DMS79 treated with DMSO at 0.1 percent for 48 hours (cell line): ENCODE measurements around the gene RNMT.
"Not testable (repeated sequence)": the region's sequence is repeated elsewhere in the genome, so short reads cannot be mapped to it uniquely, and the experiment has no call there.

Experiments used
- DNase-seq: peaks from one replicate; lab custom pipeline; 2025; lab: John Stamatoyannopoulos, UW

The RNMT gene

GRCh38 chr18:13726232-13726971, at the start of gene RNMT, which contains the start of gene FAM210A:
TSS of gene RNMT (plus strand) at chr18:13726673. CDS start at chr18:13731518, 4,845 bp downstream.
TSS of gene FAM210A (minus strand) at chr18:13726558. CDS start at chr18:13682077, 44,481 bp downstream.
- DNase-seq, result peak; percentile 90

- not testable (repeated sequence) for DNase-seq
Observed at GRCh38 chr18:13677350-13677749, 49.1 kb upstream of the RNMT start.

DNA sequence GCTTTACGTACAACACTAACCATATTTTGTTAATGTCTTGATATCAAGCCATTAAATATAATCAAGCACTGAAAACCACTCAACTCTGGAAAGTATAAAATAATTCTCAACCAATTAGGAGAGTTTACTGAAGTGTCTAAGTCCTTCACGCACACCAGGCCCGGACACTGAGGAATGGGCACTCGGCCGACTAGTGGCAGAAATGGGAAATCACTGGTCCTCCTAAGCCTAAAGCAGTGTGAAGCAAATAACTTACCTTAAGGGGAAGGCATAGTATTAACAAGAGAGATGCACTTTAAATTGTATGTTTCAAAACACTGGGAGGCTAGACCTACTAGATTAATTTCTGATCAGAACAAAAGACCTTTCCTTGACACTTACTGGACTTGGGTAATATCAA, 45.9 kb upstream of the RNMT start:
- no peak for DNase-seq

- DNase-seq, result no peak
Observed at GRCh38 chr18:13681701-13682100, 44.8 kb upstream of the RNMT start.

DNA sequence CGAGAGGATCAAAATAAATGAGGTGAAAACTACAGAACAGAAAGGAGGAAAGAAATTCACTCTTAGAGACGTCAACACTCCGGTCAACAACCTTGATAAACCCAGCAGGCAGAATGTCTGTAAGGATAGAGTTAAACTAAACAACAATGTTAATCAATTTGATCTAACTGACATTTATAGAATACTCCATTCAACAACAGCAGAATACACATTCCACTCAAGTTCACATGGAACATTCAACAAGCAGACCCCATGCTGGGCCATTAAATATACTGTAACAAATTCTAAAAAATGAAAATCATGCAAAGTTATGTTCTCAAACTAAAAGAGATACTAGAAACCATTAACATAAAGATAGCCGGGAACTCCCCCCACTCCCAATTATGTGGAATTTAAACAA, 41.9 kb upstream of the RNMT start:
- DNase-seq, result no peak

DNA sequence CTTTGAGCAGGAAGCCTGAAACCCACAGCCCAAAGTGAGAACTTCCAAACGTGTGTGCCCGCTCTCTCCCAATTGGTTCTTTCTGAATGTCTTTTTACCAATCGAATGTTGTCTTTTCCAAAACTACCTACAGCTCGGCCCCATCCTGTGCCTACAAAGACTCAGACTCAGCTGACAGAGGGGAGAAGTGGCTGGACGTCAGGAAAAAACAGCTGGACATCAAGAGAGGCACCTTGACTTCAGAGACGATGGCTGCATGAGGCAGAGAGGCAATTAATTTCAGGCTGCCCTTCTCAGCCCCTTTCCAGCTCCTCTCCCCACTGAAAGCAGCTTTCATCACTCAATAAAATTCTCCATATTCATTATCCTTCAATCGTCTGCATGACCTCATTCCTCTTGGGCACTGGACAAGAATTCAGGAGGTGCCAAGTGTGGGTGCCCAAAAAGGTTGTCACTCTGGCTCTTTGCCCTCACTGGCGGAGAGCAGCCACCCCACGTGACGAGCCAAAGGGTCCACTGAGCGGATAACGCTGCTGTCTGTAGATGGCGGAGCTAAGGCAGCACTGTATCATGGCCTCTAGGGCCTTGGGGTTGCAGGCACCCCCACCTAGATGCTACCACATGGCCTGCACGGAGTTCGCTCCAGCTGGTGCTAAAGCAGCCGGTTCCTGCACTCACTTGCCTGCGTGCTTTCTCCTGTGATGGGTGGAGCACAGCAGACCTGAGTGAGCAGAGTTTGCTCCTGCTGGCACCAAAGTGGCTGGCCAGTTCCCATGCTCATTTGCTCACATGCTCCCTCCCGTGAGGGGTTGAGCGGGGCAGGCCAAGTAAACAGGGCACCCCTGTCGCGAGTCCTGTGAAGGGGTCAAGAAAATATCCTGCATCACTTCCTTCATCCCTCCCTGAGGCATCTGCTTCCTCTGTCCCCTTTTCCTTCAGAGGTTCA, 38.0 kb upstream of the RNMT start:
- no peak for DNase-seq

- DNase-seq, result not testable (repeated sequence)
Observed at GRCh38 chr18:13690060-13690459, 36.4 kb upstream of the RNMT start.

GRCh38 chr18:13695337-13695736, 31.1 kb upstream of the RNMT start:
- DNase-seq, result not testable (repeated sequence)

DNA sequence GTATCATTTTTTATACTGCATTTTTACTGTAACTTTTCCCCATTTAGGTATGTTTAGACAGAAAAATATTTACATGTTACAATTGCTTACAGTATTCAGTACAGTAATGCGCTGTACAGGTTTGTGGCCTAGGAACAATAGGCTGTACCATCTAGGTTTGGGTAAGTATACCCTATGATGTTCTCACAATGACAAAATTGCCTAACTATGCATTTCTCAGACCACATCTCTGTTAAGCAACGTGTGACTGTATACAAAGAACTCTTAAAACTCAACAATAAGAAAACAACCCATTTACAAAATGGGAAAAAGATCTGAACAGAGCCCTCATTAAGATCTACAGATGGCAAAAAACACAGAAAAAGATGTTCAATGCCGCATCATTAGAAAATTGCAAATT, 29.5 kb upstream of the RNMT start:
- DNase-seq, result no peak

- DNase-seq, result no peak
Observed at GRCh38 chr18:13700153-13700552, 26.3 kb upstream of the RNMT start.

- DNase-seq, result no peak
Observed at GRCh38 chr18:13703899-13704298, 22.6 kb upstream of the RNMT start.

GRCh38 chr18:13710414-13710831, 16.1 kb upstream of the RNMT start:
- no peak for DNase-seq

DNA sequence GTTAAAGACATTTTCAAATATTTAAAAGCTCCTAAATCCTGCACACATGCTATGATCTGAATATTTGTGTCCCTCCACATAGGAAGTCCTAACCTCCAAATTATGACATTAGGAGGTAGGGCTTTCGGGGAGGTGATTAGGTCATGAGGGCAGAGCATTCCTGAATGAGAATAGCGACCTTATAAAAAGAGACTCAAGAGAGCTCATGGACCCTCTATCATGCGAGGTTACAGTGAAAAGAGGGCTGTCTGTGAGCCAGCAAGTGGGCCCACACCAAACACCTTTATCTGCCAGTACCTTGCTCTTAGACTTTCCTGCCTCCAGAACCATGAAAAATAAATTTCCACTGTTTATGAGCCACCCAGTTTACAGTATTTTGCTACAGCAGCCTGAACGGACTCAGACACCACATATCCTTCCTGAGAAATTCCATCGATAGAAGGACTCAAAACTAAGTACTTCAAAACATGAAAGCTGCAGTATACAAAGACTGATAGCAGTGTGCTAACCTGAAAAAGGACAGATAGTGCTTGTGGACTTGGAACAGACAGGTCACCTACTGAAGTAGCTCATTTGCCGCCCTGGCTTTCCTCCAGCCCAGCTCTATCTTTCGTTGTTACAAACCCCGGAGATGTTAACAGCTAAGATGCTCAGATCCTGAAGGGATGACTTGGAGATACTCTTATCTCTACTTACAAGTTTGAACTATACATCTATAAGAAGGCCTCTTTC, 13.9 kb upstream of the RNMT start:
- DNase-seq, result no peak

DNA sequence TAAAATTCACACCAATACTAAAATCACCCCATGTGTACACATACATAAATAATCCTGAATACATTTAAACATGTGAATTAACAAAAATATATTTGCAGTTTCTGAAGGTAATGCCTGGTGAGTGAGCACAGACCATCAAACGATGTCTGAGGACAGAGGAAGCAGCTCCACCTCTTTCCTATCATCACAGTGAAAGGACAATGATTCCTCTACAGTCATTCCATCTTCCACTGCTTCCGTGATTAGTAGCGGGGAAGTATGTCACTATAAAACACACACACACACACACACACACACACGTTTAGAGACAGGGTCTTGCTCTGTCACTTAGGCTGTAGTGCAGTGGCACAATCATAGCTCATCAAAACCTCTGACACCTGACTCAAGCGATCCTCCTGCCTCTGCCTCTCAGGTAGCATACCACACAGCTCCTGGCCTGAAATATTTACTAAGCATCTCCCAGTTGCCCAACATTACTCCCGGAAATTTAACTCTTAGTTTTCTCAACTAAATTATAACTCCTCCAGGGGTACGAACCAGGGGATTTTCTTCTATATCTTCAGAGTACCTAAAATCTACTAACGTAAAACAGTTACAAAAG, 12.9 kb upstream of the RNMT start:
- DNase-seq, result no peak

GRCh38 chr18:13715330-13715729, 11.1 kb upstream of the RNMT start:
- no peak for DNase-seq

DNA sequence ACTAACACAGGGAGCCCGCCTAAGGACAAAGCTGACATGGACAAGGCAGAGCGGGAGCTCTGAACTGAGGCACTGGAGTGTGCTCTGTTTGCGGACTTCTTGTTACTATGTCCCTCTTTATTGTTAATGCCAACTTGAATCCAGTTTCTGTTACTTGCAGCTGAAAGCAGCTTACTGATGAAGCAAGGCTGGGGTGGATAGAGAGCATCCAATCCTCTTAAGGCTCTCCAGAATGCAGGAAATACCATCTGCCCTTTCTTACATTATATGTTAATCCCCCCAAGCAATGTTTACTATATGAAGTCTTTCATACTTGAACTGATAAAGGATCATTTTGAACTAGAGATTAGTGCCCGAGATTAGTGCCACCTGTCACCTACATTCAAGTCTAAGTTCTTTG, 9.6 kb upstream of the RNMT start:
- no peak for DNase-seq

GRCh38 chr18:13720123-13720522, 6.3 kb upstream of the RNMT start:
- no peak for DNase-seq

DNA sequence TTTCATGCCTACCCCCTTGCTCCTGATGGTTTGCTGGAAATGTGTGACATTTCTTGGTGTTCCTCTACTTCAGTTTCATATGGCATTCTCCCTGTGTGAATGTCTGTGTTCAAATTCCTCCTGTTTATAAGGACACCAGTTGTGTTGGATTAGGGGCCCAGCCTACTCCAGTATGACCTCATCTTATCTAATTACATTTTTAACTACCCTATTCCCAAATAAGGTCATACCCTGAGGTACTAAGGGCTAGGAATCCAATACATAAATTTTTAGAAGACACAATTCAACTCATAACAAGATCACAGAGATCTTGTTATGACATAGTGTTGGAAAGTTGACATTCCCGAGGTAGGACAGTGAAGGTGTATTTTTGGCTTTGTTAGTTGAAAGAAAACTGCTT, 5.6 kb upstream of the RNMT start:
- DNase-seq, result no peak

GRCh38 chr18:13725566-13726231, 774 bp upstream of the RNMT start:
- no peak for DNase-seq

DNA sequence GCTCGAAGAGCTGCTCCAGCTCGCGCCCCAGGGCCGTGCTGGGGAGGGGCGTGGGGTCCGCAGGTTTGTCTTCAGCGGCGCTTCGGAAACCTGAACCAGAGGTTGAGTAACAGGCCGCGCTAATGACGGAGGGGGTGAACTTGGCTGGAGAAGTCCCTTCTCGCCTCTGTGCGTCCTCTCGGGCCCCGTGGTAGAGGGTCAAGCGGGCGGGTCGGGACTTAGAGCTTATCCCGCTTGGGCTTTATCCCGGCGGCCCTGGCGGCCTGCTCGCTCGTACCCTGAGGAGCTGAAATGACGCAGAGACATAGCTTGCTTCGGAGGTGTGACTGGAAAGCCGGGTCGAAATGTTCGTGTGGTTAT, 479 bp downstream of the RNMT start:
- DNase-seq, result no peak

DNA sequence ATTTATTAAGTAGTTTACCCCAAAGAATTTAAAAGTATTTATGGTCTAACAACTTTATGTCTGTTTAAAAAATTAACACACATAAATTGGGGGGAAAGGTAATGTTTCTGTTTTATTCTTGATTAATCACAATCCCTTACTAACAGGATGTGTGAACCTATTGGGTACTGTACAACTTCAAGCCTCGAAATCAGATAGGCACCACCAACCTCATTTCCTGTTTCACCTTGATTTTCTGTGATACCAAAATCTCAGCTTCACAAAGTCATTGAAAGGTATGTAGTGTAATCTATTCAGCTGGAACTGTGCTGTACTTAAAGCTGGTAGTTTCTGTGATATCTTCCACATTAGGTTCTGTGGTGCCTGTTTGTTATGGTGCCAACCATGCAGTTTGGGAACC, 4.0 kb downstream of the RNMT start:
- no peak for DNase-seq
